ENCODE measurements around the gene SCN2B. TPM values are rescaled to one million over a fixed set of nuclear protein-coding genes. Genes with fewer than 3 reads are reported as not detected.

SCN2B gene
- total RNA-seq, 1 donor from 2014 or later: 0.39 TPM

- TF ChIP-seq CTCF (IDR thresholded peaks at IDR 0.05; ENCODE audit: partially characterized antibody, unreplicated experiment): no peak
- Mint-ChIP-seq H3K4me3 (ENCODE audit: unreplicated experiment) (no peak overlapping the region), H3K27me3 (ENCODE audit: unreplicated experiment) (peaks cover 5% of the 10 kb centered on the region)
These were observed 28.2 kb downstream of the SCN2B start for GRCh38 chr11:118148240-118148639.

GRCh38 chr11:118147502-118147901, 28.9 kb downstream of the SCN2B start:
- Mint-ChIP-seq H3K36me3 (ENCODE audit: unreplicated experiment) (no peaks in the 10 kb centered on the region), H3K4me1 (ENCODE audit: low read depth, unreplicated experiment) (peaks cover 26% of the 10 kb centered on the region), H3K27me3 (ENCODE audit: unreplicated experiment) (peaks cover 7% of the 10 kb centered on the region), H3K9me3 (ENCODE audit: unreplicated experiment) (peaks cover 5% of the 10 kb centered on the region), H3K27ac (ENCODE audit: unreplicated experiment) (no peak overlapping the region), H3K4me3 (ENCODE audit: unreplicated experiment) (peak overlapping the region; percentile 14)
- no peak for TF ChIP-seq CTCF (IDR thresholded peaks at IDR 0.05; ENCODE audit: partially characterized antibody, unreplicated experiment)
- no peak for DNase-seq

More at GRCh38 chr11:118148240-118148639, 28.2 kb downstream of the SCN2B start:
- H3K27ac Mint-ChIP-seq (ENCODE audit: unreplicated experiment): no peak overlapping the region
- DNase-seq: no peak
- peaks cover 18% of the 10 kb centered on the region for H3K4me1 Mint-ChIP-seq (ENCODE audit: low read depth, unreplicated experiment)
- H3K9me3 Mint-ChIP-seq (ENCODE audit: unreplicated experiment): peaks cover 5% of the 10 kb centered on the region
- H3K36me3 Mint-ChIP-seq (ENCODE audit: unreplicated experiment): no peaks in the 10 kb centered on the region

- peak overlapping the region; percentile 81 for H3K4me3 Mint-ChIP-seq (ENCODE audit: unreplicated experiment)
- H3K4me1 Mint-ChIP-seq (ENCODE audit: low read depth, unreplicated experiment): peaks cover 34% of the 10 kb centered on the region
- peak overlapping the region; percentile 57 for H3K27ac Mint-ChIP-seq (ENCODE audit: unreplicated experiment)
- H3K36me3 Mint-ChIP-seq (ENCODE audit: unreplicated experiment): no peaks in the 10 kb centered on the region
- DNase-seq: no peak
- H3K9me3 Mint-ChIP-seq (ENCODE audit: unreplicated experiment): peaks cover 6% of the 10 kb centered on the region
- TF ChIP-seq CTCF (IDR thresholded peaks at IDR 0.05; ENCODE audit: partially characterized antibody, unreplicated experiment): no peak
- peaks cover 11% of the 10 kb centered on the region for H3K27me3 Mint-ChIP-seq (ENCODE audit: unreplicated experiment)
These were observed 29.9 kb downstream of the SCN2B start for GRCh38 chr11:118146554-118146953.

- Mint-ChIP-seq H3K4me3 (ENCODE audit: unreplicated experiment) (peak overlapping the region; percentile 81), H3K4me1 (ENCODE audit: low read depth, unreplicated experiment) (peaks cover 34% of the 10 kb centered on the region), H3K9me3 (ENCODE audit: unreplicated experiment) (peaks cover 6% of the 10 kb centered on the region), H3K27me3 (ENCODE audit: unreplicated experiment) (peaks cover 11% of the 10 kb centered on the region), H3K36me3 (ENCODE audit: unreplicated experiment) (no peaks in the 10 kb centered on the region), H3K27ac (ENCODE audit: unreplicated experiment) (no peak overlapping the region)
- peak; percentile 90 for DNase-seq
- TF ChIP-seq CTCF (IDR thresholded peaks at IDR 0.05; ENCODE audit: partially characterized antibody, unreplicated experiment): peak; percentile 98
These were observed 30.9 kb downstream of the SCN2B start for GRCh38 chr11:118145285-118146227.

Data from glutamatergic neuron (in vitro differentiated cells).